ENCODE results near the gene POTEF. TPM values are rescaled to one million over a fixed set of nuclear protein-coding genes. Genes with fewer than 3 reads are reported as not detected.
"Not testable (repeated sequence)": the region's sequence is repeated elsewhere in the genome, so short reads cannot be mapped to it uniquely, and the experiment has no call there.

The POTEF gene
- total RNA-seq, 1 experiment from 2014 or later = 3.5 TPM

- not testable (repeated sequence) for H2AFZ ChIP-seq (ENCODE audit: low read depth, low read length, poor library complexity, severe bottlenecking)
Observed at GRCh38 chr2:130138841-130139251, 9.8 kb upstream of the POTEF start.

GRCh38 chr2:130138326-130138725 is 9.3 kb upstream of the POTEF start:
- H4K20me1 ChIP-seq (ENCODE audit: insufficient read depth); DNase-seq (ENCODE audit: low read depth, low spot score); H3K9me2 ChIP-seq (ENCODE audit: insufficient read depth); POLR2A ChIA-PET; H3K4me3 ChIP-seq (replicated peaks in 1 of 2; ENCODE audit: low read depth in 1 of 2, low read length in 2 of 2); CTCF ChIA-PET; H2AFZ ChIP-seq (ENCODE audit: low read depth, low read length, poor library complexity, severe bottlenecking); H3K79me2 ChIP-seq (ENCODE audit: insufficient read depth, low read length); H3K4me1 ChIP-seq (ENCODE audit: control insufficient read depth in 1 of 2, insufficient read depth in 2 of 2, low read length in 2 of 2); H3K4me2 ChIP-seq (ENCODE audit: low read length); BruUV-seq (replicated peaks); ATAC-seq; H3K9me3 ChIP-seq (ENCODE audit: control insufficient read depth in 1 of 2, insufficient read depth in 1 of 2, low read depth in 1 of 2, low read length in 2 of 2); RAD21 ChIA-PET (ENCODE audit: low non-redundant PET in 1 of 2, low total read pairs in 2 of 2, uncharacterized antibody in 2 of 2, unreplicated experiment in 2 of 2); H3K36me3 ChIP-seq (ENCODE audit: control insufficient read depth in 1 of 2, insufficient read depth in 2 of 2, low read length in 2 of 2); intact Hi-C loops (cut with micrococcal nuclease); H3K27ac ChIP-seq (ENCODE audit: low read depth, low read length); H3K27me3 ChIP-seq (ENCODE audit: insufficient read depth, low read length); H3K9ac ChIP-seq (ENCODE audit: low read length): not testable (repeated sequence)

More at GRCh38 chr2:130138841-130139251, 9.8 kb upstream of the POTEF start:
- H3K27ac ChIP-seq (ENCODE audit: low read depth, low read length); H3K9ac ChIP-seq (ENCODE audit: low read length); CTCF ChIA-PET; intact Hi-C loops (cut with micrococcal nuclease); H3K4me2 ChIP-seq (ENCODE audit: low read length); ATAC-seq; H4K20me1 ChIP-seq (ENCODE audit: insufficient read depth); H3K4me3 ChIP-seq (replicated peaks in 1 of 2; ENCODE audit: low read depth in 1 of 2, low read length in 2 of 2); H3K27me3 ChIP-seq (ENCODE audit: insufficient read depth, low read length); H3K9me3 ChIP-seq (ENCODE audit: control insufficient read depth in 1 of 2, insufficient read depth in 1 of 2, low read depth in 1 of 2, low read length in 2 of 2); H3K79me2 ChIP-seq (ENCODE audit: insufficient read depth, low read length); POLR2A ChIA-PET; H3K9me2 ChIP-seq (ENCODE audit: insufficient read depth); BruUV-seq (replicated peaks); H3K4me1 ChIP-seq (ENCODE audit: control insufficient read depth in 1 of 2, insufficient read depth in 2 of 2, low read length in 2 of 2); DNase-seq (ENCODE audit: low read depth, low spot score); RAD21 ChIA-PET (ENCODE audit: low non-redundant PET in 1 of 2, low total read pairs in 2 of 2, uncharacterized antibody in 2 of 2, unreplicated experiment in 2 of 2); H3K36me3 ChIP-seq (ENCODE audit: control insufficient read depth in 1 of 2, insufficient read depth in 2 of 2, low read length in 2 of 2): not testable (repeated sequence)

DNA sequence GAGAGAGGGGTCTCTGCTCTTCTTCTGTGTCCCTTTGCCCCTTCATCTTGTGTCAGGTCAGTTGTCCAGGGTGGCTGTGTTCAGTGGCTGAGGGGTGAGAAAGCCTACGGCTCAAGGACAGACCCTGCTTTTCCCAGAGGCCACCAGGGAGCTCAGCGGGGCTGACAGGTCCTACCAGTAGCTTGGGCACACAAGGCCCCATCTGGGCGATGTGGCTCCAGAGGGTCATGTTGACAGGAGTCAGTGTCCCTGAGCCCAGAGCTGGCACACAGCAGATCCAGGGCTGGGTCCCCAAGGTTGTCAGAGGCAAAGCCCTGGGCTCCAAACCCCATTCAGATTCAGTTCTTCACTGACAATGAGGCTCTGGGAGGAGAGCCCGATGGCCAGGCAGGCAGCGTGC is 8.1 kb upstream of the POTEF start:
- not testable (repeated sequence) for BruUV-seq (replicated peaks)

DNA sequence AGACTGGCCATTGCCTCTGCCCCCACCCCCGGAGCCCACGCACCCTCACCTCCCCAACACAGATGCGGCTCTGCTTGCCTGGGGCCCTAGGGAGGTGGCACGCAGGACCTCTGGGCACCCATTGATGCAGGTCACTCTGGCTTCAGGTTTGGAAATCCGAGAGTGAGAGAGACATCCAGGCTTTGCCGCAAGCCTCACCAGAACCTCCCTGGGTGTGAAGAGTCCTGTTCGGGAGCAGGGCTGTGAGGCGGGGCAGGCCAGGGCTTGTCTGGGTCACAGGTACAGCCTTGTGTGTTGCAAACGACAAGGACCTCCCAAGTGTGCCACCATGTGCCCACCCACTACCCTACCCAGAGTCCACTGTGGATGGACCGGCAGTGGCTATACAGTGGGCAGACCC is 7.5 kb upstream of the POTEF start:
- RAD21 ChIA-PET (ENCODE audit: low non-redundant PET in 1 of 2, low total read pairs in 2 of 2, uncharacterized antibody in 2 of 2, unreplicated experiment in 2 of 2); CTCF ChIA-PET; H3K9me3 ChIP-seq (ENCODE audit: control insufficient read depth in 1 of 2, insufficient read depth in 1 of 2, low read depth in 1 of 2, low read length in 2 of 2); H3K27me3 ChIP-seq (ENCODE audit: insufficient read depth, low read length); H3K9ac ChIP-seq (ENCODE audit: low read length); H4K20me1 ChIP-seq (ENCODE audit: insufficient read depth); DNase-seq (ENCODE audit: low read depth, low spot score); POLR2A ChIA-PET; H3K4me3 ChIP-seq (replicated peaks in 1 of 2; ENCODE audit: low read depth in 1 of 2, low read length in 2 of 2); ATAC-seq; H2AFZ ChIP-seq (ENCODE audit: low read depth, low read length, poor library complexity, severe bottlenecking); H3K4me1 ChIP-seq (ENCODE audit: control insufficient read depth in 1 of 2, insufficient read depth in 2 of 2, low read length in 2 of 2); H3K4me2 ChIP-seq (ENCODE audit: low read length); H3K27ac ChIP-seq (ENCODE audit: low read depth, low read length); H3K79me2 ChIP-seq (ENCODE audit: insufficient read depth, low read length); H3K9me2 ChIP-seq (ENCODE audit: insufficient read depth); H3K36me3 ChIP-seq (ENCODE audit: control insufficient read depth in 1 of 2, insufficient read depth in 2 of 2, low read length in 2 of 2); intact Hi-C loops (cut with micrococcal nuclease); BruUV-seq (replicated peaks): not testable (repeated sequence)

More for the DNA sequence above, 8.1 kb upstream of the POTEF start:
- H3K4me1 ChIP-seq (ENCODE audit: control insufficient read depth in 1 of 2, insufficient read depth in 2 of 2, low read length in 2 of 2); H3K4me3 ChIP-seq (replicated peaks in 1 of 2; ENCODE audit: low read depth in 1 of 2, low read length in 2 of 2); ATAC-seq; H3K9ac ChIP-seq (ENCODE audit: low read length); CTCF ChIA-PET; intact Hi-C loops (cut with micrococcal nuclease); RAD21 ChIA-PET (ENCODE audit: low non-redundant PET in 1 of 2, low total read pairs in 2 of 2, uncharacterized antibody in 2 of 2, unreplicated experiment in 2 of 2); H3K36me3 ChIP-seq (ENCODE audit: control insufficient read depth in 1 of 2, insufficient read depth in 2 of 2, low read length in 2 of 2); H3K27ac ChIP-seq (ENCODE audit: low read depth, low read length); H4K20me1 ChIP-seq (ENCODE audit: insufficient read depth); H3K79me2 ChIP-seq (ENCODE audit: insufficient read depth, low read length); H2AFZ ChIP-seq (ENCODE audit: low read depth, low read length, poor library complexity, severe bottlenecking); H3K4me2 ChIP-seq (ENCODE audit: low read length); H3K9me3 ChIP-seq (ENCODE audit: control insufficient read depth in 1 of 2, insufficient read depth in 1 of 2, low read depth in 1 of 2, low read length in 2 of 2); DNase-seq (ENCODE audit: low read depth, low spot score); H3K27me3 ChIP-seq (ENCODE audit: insufficient read depth, low read length); H3K9me2 ChIP-seq (ENCODE audit: insufficient read depth); POLR2A ChIA-PET: not testable (repeated sequence)
